Measurements from ENCODE around the gene EME2. TPM values are rescaled to one million over a fixed set of nuclear protein-coding genes. Genes with fewer than 3 reads are reported as not detected.
"Not testable (repeated sequence)": the region's sequence is repeated elsewhere in the genome, so short reads cannot be mapped to it uniquely, and the experiment has no call there.

EME2 gene
- total RNA-seq, 2 donors from 2014 or later: 3.5 to 5.0 TPM

DNA sequence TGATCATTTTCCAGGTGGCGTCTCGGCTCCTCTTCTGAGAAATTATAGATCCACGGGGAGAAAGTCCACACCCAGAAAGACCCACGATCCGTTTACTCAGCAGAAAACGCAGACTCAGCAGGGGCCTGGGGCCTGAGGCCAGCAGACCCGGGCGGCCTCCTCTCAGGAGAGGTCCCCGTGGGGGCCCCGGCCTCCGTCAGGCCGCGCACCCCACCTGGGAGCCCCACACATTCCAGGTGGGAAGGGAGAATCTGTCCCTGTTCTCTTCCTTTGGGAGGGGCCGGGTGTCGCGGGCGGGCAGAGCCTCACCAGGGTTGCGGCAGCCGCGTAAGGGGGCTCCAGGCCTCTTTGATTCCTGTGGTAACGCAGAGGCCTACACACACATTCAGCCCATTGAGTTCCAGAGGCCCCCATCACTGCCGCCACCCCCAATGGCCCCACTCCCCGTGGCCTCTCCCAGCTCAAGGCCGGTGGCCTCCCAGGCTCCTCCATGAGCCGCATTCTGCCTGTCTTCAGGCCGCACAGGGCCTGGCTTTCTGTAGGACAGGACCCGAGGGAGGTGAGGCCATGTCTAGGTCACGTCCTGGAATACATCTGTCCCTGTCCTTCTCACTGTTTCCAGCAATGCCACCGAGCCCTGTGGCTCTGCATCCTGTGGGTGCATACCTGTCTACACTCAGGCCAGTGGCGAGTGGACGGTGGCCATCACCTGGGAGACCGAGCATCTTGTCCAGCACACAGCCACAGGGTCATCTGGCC, 22.5 kb downstream of the EME2 start:
- no peak overlapping the region for H3K27ac ChIP-seq
- H3K4me3 ChIP-seq: no peak overlapping the region
- TF ChIP-seq, protein P1, sequence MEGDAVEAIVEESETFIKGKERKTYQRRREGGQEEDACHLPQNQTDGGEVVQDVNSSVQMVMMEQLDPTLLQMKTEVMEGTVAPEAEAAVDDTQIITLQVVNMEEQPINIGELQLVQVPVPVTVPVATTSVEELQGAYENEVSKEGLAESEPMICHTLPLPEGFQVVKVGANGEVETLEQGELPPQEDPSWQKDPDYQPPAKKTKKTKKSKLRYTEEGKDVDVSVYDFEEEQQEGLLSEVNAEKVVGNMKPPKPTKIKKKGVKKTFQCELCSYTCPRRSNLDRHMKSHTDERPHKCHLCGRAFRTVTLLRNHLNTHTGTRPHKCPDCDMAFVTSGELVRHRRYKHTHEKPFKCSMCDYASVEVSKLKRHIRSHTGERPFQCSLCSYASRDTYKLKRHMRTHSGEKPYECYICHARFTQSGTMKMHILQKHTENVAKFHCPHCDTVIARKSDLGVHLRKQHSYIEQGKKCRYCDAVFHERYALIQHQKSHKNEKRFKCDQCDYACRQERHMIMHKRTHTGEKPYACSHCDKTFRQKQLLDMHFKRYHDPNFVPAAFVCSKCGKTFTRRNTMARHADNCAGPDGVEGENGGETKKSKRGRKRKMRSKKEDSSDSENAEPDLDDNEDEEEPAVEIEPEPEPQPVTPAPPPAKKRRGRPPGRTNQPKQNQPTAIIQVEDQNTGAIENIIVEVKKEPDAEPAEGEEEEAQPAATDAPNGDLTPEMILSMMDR (IDR thresholded peaks at IDR 0.05): no peak
- no peaks in the 10 kb centered on the region for H3K27me3 ChIP-seq
- no peaks in the 10 kb centered on the region for H3K4me1 ChIP-seq
- H3K36me3 ChIP-seq: no peaks in the 10 kb centered on the region
- no peaks in the 10 kb centered on the region for H3K9me3 ChIP-seq
- no peak for DNase-seq (ENCODE audit: low spot score)

DNA sequence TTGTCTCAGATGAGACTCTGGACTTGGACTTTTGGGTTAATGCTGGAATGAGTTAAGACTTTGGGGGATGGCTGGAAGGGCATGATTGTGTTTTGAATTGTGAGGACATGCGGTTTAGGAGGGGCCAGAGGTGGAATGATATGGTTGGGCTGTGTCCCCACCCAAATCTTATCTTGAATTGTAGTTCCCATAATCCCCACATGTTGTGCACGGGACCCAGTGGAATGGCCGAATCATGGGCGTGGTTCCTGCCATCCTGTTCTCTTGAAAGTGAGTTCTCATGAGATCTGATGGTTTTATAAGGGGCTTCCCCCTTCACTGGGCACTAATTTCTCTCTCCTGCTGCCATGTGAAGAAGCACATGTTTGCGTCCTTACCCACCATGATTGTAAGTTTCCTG, 26.7 kb downstream of the EME2 start:
- not testable (repeated sequence) for H3K36me3 ChIP-seq; H3K27me3 ChIP-seq; H3K4me3 ChIP-seq; H3K27ac ChIP-seq; H3K9me3 ChIP-seq; DNase-seq (ENCODE audit: low spot score); H3K4me1 ChIP-seq

DNA sequence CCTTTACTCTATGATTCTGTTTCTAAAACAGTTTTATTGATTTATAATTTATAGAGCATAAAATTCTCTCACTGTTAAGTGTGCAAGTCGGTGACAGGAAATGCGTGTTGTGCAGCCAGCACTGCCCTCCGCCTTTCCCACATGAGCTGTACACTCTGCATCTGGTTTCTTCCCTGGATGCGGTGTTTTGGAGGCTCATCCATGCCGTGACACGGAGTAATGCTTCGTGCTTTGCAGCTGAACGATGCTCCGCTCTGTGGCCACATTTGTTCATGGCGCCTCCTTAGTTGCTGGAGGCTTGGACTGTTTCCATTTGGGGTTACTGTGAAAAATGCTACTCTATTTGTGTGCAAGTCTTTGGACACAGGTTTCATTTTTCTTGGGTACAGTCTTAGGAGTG, 28.1 kb downstream of the EME2 start:
- no peaks in the 10 kb centered on the region for H3K27me3 ChIP-seq
- no peak overlapping the region for H3K27ac ChIP-seq
- no peaks in the 10 kb centered on the region for H3K9me3 ChIP-seq
- TF ChIP-seq, protein P1 (IDR thresholded peaks at IDR 0.05): no peak
- H3K4me3 ChIP-seq: no peak overlapping the region
- H3K4me1 ChIP-seq: no peaks in the 10 kb centered on the region
- no peak for DNase-seq (ENCODE audit: low spot score)
- H3K36me3 ChIP-seq: no peaks in the 10 kb centered on the region

DNA sequence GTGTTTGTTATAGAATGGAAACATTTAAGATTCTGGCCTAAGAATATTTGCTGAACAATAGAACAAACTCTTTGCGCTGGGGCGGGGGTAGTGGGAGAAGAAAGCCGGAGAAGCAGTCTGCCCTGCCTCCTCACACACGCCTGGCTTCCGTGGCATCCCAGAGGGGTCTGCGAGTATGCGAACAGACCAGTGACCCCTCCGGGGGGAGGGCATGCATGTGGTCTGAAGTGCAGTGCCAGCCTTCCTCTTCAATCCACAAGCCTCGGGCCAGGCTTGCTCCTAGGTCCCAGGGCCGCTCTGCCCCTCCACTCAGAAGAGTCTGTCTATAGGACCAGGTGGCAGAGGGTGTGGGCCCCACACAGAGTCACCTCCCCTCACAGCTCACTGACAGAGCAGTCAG, 35.0 kb downstream of the EME2 start:
- Histone ChIP-seq H3K27me3 (no peaks in the 10 kb centered on the region), H3K27ac (no peak overlapping the region), H3K4me1 (peaks cover 0 to 3% of the 10 kb centered on the region in 2 donors), H3K9me3 (no peaks in the 10 kb centered on the region), H3K36me3 (peaks cover 40% of the 10 kb centered on the region), H3K4me3 (no peak overlapping the region)
- no peak for DNase-seq (ENCODE audit: low spot score)
- TF ChIP-seq, protein P1 (IDR thresholded peaks at IDR 0.05): no peak

DNA sequence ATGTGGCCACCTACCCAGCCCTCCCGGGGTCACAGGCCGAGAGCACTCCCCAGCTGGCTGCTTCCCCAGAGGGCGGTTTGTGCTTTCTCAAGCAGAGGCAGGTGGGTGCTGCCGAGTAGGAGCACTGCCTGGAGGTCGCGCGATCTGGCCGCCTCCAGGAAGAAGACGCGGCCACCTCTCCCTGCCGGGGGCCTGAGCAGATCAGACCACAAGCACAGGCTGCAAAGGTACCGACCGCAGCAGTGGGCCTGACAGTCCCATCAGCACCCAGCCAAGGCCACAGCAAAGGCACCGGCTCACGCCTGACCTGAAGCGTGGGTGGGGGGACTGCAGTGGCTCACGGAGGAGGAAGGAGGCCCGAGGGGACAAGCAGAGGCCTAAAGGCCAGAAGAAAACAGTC, 36.1 kb downstream of the EME2 start:
- Histone ChIP-seq H3K9me3 (no peaks in the 10 kb centered on the region), H3K4me1 (peaks cover 0 to 9% of the 10 kb centered on the region in 2 donors), H3K4me3 (no peak overlapping the region), H3K27ac (no peak overlapping the region), H3K36me3 (peaks cover 44% of the 10 kb centered on the region), H3K27me3 (no peaks in the 10 kb centered on the region)
- DNase-seq (ENCODE audit: low spot score): no peak
- TF ChIP-seq, protein P1 (IDR thresholded peaks at IDR 0.05): no peak

DNA sequence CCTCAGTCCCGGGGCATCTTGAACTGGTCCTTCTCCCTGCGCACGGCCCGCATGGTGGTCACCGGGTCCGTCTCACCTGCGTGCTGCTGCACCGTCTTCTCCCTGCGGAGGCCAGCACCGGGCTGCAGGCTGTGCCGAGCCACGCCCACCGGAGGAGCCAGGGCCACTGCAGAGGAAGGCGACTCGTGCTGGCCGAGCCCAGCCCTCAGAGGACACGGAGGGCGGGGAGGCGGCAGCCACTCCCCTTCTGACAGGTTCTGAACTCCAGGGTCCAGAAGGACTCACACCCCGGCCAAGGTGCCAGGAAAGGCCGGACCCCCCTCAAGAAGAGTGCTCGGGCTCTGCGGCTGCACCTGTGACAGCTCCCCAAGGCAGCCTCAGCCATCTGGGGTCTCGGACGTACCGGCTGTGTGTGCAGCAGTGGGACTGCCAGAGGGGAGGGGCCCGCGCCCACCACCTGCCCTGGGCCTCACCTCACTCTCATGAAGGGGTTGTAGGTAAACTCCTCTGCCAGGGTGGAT, 36.7 kb downstream of the EME2 start:
- H3K9me3 ChIP-seq: no peaks in the 10 kb centered on the region
- H3K36me3 ChIP-seq: peaks cover 47% of the 10 kb centered on the region
- TF ChIP-seq, protein P1 (IDR thresholded peaks at IDR 0.05): no peak
- DNase-seq (ENCODE audit: low spot score): no peak
- H3K4me3 ChIP-seq: no peak overlapping the region
- no peaks in the 10 kb centered on the region for H3K27me3 ChIP-seq
- H3K4me1 ChIP-seq: peaks cover 0 to 9% of the 10 kb centered on the region in 2 donors
- no peak overlapping the region for H3K27ac ChIP-seq
